GM19468 (cell line): ENCODE data around the gene ROR1.

Experiments
- ATAC-seq: cut with Tn5 transposase; IDR thresholded peaks from one replicate; pipeline ENCODE4 v1.9.1; 2021; ENCODE audit warnings: mild to moderate bottlenecking, moderate library complexity, moderate number of reproducible peaks; ENCODE audit not compliant: unreplicated experiment; ENCODE audit errors: extremely low read depth

The ROR1 gene

DNA sequence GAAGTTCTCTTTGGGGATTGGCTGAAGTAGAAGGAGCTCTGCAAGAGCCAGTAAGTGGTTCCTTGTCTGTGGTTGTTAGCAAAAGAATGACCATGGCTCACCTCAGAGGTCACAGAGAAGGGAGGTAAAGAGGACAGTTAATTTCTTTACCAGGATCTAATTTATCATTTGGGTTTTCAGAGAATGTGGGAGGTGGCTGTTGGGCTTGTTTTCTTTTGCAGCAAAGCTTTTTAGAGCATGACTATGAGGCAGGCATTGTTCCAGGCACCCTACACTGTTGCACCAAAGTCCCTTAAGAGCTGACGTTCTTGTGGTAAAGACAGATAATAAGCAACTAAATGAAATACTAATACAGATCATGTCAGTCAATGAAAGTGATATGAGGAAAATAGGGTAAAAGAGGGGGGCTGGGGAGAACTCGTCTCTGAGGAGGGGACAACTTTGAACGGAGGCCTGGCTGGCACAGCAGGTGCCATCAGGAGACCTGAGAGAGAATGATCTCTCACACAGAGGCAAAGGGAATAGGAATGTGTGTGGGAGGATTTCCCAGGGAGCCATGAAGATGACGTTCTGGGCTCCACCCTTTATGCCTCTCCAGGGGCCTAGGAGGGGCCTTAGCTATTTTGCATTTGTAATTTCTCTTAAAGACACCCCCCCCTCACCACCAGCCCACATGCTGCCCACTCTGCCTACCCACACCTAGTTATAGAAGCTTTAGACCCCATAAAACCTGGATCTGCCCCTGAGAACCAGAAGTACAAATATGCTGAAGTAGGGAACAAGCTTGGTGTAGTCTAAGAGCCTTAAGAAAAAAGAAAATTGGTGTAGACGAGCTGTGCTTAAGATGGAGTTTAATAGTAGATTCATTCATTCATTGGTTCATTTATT is 177.5 kb downstream of the ROR1 start:
- no peak for ATAC-seq

GRCh38 chr1:63954187-63954586 is 180.4 kb downstream of the ROR1 start:
- ATAC-seq: no peak

DNA sequence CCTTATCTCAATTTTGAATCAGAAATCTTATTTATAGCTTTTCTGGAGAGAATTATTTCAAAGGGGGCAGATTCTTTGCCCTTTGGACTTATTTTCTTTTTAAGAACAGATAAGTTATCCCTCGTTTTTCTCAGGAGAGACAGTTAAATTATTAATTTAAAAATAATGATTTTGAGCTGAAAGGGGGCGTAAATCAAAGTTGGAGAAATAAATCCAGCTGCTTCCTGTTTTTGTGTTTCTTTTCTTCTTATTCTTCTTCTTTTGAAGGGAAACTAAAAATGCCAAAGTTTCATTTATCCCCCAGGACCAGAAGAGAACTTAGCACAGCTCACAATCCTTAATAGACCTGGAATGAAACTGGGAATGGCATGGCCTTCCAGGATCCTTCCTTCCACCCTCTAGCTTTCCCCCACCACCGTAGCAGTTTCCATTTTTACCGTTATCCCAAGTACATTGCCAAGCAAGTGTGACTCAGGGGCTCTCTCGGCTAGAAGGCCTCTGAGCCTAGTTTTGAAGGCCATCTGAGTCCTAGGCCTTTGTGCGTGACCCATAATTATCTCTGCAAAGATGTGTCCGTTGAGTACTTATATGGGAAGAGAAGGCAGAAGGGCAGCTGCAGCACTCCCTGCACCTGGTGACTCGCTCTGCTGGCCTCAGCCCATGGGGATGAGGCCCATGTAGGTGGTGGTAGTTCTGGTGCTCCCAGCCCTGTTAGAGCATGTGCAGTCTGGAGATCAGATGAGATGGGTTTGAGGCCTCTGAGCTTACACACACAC is 181.7 kb downstream of the ROR1 start:
- ATAC-seq: no peak

DNA sequence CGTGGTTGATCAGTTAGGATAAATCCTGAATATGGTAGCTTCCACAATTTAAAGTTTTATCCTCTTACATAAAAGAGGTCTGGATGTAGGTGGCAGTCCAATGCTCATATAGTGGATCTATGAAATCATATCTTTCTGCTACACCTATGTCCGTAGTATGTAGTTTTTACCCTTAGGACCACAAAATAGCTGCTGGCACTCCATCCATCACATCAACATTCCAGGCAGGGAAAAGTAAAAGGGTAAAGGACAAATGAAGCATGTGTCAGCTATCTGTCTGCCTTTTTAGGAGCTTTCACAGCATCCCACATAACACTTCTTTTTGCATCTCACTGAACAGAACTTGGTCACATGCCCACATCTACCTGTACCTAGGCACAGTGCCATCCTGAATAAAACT is 184.7 kb downstream of the ROR1 start:
- no peak for ATAC-seq

DNA sequence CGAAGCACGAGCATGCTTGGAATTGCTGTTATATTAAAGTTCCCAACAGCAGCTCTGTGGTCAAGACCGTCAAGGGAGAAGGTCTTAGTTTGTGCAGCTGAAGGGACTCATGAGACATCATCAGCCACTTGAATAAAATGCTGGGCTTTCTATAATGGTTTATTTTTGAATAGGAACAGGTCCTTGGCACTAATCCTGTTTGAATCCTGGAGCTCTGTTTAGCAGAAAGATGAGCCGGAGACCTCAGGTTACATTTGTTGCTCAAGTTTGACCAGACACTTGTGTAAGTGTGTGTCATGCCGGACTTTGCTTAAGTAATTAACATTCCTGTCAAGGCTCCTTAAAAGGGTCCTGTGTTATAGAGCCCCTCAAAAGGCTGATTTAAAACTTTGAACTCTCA is 186.5 kb downstream of the ROR1 start:
- ATAC-seq: no peak

DNA sequence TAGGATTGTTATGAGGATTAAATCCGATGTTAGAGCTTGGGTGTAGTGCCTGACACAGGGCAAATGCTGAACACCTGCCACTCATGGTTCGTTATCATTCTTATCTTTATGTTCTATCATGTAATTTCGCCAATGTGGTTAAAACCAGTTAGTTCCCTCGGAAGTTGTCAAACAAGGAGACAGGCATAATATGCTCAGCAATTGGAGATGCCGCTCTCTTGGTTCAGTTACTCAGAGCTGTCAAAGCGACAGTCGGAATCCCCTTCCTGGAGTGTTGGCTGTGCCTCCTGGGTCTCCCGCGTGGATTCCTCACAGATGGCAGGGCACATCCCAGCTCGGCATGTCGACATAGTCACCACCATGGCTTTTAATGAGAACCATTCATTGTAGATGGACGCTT is 192.2 kb downstream of the ROR1 start:
- ATAC-seq: no peak

- no peak for ATAC-seq
Observed at GRCh38 chr1:63967901-63968300, 194.1 kb downstream of the ROR1 start.

DNA sequence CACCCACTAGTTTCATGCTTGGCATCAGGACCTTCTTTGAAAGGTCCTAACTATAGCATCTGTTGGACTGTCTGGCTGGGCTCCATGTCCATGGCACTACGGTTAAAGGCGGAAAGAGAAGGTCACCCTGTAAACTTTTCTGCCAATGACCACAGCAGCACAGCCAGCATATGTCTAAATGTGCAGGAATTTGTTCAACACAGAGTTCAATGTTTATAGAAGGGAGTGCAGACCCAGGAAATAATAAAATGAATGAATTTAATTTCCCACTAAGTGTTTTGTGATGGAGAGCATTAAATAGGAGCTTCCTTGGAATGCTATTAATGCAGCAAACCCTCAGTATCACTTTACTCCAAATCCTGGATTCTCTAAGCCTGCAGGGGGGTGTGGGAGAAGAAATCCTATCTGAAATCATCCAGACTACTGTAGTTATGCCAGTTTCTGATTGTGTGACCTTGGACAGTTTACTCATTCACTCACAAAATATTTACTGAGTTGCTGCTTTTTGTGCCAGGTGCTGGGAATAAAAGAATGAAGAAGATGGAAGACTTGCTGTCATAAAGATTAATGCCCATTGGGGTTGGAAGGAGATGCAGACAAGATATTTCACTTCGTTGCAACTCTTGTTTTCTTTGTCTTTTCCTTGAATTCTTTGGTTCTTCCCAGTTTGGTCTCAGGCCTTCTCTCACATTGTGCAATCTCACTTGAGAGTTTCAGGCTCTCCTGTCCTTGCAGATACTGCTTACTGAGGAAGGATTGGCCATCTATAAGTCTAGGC is 195.0 kb downstream of the ROR1 start:
- ATAC-seq: no peak

DNA sequence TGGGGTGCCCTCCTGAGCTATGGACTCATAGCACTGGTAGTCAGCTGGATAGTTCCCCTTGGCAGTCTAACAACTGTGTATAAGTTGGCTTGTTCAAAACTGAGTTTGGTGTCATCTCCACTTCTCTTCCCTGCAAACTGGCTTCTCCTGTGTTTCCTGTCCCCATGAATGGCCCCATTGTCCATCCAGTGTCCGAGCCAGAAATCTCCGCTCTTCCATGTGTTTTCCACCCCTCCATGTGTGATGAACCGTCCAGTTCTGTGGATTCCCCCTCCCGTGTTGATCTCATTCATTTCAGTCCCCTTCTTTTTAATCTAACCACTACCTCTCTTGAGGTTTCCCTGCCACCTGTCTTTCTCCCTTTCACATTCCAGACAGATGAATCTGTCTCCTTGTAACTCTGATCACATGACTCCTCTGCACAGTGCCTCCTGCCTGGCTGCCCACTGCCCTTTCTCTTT is 195.7 kb downstream of the ROR1 start:
- ATAC-seq: no peak

DNA sequence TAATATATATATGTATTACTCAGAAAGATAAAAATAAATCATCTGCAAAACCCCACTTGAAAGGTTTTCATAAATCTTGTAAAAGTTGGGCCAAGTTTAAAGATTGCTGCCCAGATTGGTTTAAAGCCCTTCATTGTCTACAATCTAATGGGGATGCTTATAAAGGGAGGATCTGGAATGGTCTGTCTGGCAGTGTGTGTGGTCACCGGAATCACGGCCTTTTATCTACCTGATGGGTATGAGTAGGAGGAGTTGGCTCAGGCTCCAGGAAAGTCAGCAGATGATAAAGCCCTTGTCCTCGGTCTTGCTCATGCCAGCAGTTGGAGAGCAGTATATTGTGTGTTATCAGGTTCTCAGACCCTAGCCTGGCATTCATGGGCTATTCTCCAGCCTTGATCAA is 197.7 kb downstream of the ROR1 start:
- no peak for ATAC-seq

GRCh38 chr1:63973005-63973419 is 199.2 kb downstream of the ROR1 start:
- no peak for ATAC-seq

DNA sequence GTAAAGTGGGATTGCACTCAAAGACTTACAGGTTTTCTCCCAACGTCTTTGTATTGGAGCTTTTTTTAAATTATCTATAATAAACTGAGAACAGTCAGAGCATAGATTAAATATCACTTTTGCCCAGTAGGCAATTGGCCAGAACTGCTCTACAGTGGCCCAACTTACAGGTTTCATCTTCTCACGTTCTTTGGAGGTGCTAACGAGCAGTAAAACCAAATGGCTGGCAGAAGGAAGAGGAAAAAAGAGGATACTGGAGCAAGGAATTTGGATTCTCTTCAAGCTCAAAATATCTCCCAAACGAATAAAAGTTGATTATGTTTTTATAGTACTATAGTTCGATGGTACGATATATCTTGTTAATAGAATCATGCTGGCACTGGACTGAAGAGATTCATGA is 201.1 kb downstream of the ROR1 start:
- no peak for ATAC-seq

DNA sequence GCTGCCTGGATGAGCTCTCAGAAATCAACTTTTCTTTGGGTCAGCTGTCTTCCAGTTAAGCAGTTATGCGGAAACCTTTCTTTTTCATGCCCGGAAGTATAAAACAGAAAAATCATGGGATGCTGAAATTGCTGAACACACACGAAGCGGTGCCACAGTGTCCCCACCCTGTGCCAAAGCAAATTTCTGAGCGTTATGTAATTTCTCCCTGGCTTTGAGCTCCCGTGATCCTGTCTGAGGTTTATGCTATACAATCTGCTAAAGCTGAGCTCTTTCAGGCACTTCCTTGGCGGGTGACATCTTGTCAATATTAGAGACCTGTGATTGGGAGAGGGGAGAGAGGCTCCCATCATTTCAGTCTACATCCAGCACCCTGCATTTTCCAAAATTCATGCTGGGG is 201.7 kb downstream of the ROR1 start:
- no peak for ATAC-seq

GRCh38 chr1:63976006-63976405 is 202.2 kb downstream of the ROR1 start:
- ATAC-seq: no peak

- no peak for ATAC-seq
Observed at GRCh38 chr1:63977466-63977865, 203.6 kb downstream of the ROR1 start.

GRCh38 chr1:63980740-63981407 is 207.1 kb downstream of the ROR1 start:
- no peak for ATAC-seq

DNA sequence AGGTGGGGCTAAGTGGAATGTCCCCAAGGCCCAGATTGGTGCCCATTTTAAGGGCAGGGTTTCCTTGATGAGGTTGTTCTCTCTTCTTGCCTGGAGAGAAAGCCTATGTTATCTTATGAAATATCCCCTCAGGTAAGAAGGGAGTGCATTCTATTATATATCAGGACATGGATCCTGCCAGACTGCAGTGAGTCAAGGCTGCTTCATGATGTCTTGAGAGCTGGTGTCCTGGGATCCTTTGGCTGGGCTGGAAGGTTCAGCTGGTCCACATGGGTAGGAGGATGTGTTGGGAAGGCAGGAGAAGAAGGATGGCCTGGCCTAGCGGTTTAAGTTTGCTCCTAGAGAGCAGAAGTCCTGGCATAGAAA is 207.6 kb downstream of the ROR1 start:
- ATAC-seq: no peak

- ATAC-seq: no peak
Observed at GRCh38 chr1:63982201-63982600, 208.4 kb downstream of the ROR1 start.

GRCh38 chr1:63983391-63984256 is 209.8 kb downstream of the ROR1 start:
- no peak for ATAC-seq
